Activated CD4-positive, alpha-beta T cell treated with anti-CD3 and anti-CD28 coated beads for 24 hours (primary cell): ENCODE data around the gene ABTB2.
A peak's percentile ranks its signal among the peaks of the same experiment; 100 is the strongest.
"Not testable (repeated sequence)": the region's sequence is repeated elsewhere in the genome, so short reads cannot be mapped to it uniquely, and the experiment has no call there.

Experiments
- DNase-seq, 2 donors: peaks; one replicate each; pipeline ENCODE4 v3.0.0-alpha.2; 2020; ENCODE audit warnings: low read depth in 2 of 2

ABTB2 gene

DNA sequence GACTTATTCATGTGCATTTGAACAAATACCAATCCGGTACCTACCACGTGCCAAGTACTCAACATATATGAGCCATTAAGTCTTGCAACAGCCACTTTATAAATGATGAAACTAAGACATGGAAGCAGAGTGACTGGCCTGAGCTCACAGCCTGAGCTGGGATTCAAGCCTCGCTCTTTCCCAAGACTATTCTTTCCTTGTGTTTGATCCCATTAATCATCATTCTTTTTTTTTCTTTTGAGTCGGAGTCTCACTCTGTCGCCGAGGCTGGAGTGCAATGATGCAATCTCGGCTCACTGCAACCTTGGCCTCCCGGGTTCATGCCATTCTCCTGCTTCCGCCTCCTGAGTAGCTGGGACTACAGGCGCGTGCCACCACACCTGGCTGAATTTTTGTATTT, 119.3 kb downstream of the ABTB2 start:
- no peak for DNase-seq

GRCh38 chr11:34236572-34236971, 121.2 kb downstream of the ABTB2 start:
- DNase-seq = no peak

- no peak for DNase-seq
Observed at GRCh38 chr11:34235591-34236071, 122.2 kb downstream of the ABTB2 start.

DNA sequence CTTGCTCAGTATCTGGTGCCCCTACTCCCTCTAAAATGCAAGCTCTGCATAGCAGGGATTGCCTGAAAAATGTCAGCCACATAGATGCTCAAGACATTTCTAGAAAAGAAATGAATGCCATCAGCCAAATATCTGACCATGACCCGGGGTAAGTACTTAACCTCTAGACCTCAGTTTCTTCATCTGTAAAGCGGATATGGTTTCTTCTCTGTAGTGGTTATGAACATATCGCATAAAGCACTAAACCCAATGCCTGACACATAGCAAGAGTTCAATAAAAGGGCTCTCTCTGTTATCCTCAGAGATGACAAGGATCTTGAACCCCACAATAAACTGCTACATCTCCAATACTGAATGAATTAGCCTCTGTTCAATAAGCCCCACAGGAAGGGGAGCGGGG, 122.6 kb downstream of the ABTB2 start:
- no peak for DNase-seq

DNA sequence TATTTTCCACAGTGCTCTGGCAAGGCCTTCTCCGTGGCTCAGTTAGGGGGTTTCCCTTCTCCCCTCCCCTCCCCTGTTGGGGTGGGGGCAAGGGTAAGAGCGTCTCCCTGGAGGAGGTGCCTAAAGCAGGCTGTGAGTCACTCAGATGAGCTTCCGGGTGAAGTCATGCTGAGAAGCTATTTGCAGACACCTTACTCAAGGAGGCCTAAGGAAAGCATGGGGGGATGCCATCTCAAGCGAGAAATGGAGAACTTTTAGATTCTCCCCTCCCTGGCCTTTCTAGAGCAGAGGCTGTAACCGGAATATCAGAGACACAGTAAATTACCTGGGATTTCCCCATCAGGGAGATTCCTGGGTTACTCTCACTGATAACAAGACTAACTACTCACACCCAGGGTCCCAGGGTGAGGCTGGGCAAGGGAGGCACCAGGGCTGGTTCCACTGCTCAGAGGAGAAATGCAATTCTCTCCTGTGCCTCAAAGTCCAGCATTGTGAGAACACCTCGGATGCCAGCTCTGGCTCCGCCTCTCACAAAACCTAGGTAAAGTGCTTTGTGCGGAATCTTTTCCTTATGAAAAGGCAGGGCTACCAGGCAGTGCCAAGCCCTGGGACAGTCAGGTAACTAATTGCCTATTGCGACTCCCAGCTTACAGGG, 123.6 kb downstream of the ABTB2 start:
- peak; percentile 55 to 67 for DNase-seq

- DNase-seq = no peak
Observed at GRCh38 chr11:34233215-34233614, 124.6 kb downstream of the ABTB2 start.

DNA sequence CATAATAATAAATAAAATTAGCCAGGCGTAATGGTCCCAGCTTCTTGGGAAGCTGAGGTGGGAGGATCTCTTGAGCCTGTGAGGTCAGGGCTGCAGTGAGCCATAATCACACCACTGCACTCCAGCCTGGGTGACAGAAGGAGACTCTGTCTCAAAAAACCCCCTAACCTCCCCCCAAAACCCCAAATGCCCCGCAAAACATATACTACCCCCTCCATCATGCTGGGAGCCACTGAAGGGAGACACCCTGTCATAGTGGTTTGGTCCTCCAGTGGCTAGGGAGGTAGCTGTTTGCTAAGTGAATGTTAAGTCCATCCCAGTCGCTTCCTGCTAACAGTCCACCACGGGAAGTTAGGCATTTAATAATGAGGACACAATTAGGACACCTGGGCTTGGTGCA, 125.0 kb downstream of the ABTB2 start:
- DNase-seq = no peak

DNA sequence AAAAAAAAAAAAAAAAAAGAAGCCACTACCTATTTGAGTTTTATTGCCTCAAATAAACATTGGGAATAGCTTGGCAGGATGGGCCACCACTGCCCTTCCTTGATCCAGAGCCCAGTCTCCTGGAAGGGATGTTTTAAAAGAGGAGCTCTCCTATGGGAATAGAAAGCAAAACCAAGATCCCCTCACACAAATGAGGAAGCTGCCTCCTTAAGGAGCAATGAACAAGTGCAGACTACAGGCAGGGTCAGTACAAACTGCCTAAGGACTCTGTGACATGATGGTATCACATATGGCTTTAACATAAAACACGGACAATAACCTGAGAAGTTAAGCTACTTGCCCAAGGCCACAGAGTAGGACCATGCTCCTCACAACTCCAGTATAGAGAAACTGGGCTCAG, 131.6 kb downstream of the ABTB2 start:
- no peak for DNase-seq

DNA sequence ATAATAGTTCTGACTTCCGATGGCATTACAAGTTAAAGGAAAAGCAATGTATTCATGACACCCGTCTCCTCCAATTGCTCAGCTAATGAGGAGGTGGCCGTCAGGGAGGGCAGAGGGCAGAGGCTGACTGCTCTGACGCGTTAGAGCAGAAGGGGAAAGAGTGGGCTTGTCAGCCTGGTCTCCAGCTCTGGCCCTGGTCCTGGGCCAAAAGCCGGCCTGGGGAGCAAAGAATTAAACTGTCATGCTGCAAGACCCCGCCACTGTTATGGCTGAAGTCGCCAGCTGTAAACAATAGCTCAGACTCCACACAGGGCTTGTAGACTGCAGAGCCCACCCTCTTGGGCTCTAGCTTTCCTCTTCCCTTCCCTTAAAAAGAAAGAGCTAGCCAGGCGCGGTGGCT, 132.7 kb downstream of the ABTB2 start:
- no peak for DNase-seq

DNA sequence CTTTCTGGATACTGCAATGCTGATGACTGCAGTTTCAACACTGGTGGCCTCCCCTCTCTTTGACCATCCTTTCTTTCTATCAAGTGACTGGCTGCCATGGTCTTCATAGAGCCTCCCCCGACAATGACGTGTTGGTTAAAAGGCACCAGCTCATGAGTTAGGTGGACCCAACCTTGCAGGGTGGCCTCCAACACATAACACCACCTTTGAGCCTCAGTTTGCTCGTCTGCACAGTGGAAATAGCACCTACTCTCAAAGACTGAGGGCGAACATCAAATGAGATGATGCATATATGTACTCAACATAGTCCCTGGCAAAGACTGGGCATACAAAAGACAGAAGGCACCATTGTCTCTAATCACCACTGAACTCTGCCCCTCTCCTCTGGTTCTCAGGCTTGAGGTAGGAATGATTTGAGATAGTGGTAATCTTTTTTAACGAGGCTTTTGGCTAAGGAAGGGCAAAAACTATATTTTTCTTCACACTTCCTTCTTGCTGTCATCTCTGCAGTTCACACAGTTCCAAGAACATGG, 133.3 kb downstream of the ABTB2 start:
- DNase-seq = no peak

DNA sequence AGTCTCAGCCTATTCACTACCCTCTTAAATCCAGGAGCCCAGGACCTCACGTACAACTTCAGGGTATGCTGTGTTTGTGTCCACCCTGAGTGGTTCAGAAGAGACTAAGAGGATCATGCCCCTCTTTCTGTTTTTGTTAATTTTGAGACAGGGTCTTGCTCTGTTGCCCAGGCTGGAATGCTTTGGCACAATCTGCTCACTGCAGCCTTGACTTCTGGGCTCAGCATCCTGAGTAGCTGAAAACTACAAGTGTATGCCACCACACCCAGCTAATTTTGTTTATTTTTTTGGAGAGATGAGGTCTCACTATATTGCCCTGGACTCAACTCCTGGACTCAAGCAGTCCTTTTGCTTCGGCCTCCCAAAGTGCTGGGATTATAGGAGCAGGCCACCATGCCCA, 133.9 kb downstream of the ABTB2 start:
- DNase-seq = no peak

DNA sequence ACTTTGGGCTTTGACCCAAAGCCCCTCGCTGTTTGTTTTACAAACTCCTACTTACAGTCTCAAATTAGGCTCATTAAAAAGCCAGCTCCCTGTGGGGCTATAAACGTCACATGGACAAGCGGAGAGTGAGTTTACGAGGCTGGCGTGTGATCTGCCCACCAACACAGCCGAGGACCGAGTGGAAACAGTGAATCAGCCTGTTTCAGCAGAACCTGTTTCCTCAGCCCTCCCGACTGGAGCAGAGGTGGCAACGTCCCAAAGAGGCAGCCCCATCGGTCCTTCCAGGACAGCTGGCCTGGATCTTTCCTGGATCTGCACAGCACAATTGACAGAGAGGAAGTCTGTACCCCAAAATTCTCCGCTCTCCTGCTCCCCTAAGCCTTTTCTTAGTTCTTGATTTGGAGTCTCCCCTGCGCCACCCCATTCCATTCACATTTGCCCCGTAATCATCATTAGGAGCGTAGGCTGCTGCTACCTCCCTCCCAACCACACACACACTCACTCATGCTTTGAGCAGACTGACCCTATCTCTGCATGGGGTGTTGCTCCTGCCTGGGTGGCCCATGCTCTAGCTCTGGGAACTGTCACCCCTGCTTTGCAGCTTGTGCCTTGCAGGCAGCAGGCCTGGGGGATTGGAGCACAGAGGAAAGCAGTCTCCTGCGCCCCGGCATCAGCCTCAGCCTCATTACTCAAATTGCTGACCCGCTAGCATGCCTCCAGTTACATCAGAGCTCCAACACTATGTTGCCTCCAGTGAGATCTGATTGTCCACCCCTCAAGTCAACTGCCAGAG, 134.6 kb downstream of the ABTB2 start:
- no peak for DNase-seq

DNA sequence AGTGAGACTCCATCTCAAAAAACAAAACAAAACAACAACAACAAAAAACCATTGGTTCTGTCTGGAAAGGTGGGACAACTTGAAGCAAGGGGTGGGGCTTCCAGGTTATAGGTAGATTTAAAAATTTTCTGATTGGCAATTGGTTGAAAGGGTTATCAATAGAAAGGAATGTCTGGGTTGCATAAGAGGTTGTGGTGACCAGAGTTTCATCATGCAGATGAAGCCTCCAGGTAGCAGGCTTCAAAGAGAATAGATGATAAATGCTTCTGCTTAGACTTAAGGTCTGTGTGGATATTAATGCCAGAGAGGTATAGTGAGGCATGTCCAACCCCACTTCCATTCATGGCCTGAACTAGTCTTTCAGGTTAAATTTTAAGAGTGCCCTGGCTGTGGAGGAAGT, 135.8 kb downstream of the ABTB2 start:
- no peak for DNase-seq

DNA sequence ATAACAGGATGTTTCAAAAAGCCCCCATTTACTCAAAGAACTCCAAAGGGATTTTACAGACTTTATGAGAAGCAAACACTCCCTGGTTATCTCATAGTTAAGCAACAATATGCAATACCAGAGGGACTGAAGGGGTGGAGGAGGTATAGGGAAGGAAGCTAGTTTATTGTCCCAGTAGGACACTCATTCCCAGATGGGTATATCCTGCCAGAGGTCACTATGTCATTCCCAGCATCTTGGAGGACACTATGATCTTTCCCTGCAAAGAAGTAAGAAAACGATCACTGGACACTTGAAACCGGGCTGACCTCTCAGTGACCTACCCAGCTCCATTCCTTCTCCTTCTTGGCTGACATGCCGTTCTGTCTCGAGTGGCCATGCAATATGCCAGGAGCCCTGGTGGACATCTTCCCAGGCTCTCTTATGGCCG, 137.9 kb downstream of the ABTB2 start:
- no peak for DNase-seq

DNA sequence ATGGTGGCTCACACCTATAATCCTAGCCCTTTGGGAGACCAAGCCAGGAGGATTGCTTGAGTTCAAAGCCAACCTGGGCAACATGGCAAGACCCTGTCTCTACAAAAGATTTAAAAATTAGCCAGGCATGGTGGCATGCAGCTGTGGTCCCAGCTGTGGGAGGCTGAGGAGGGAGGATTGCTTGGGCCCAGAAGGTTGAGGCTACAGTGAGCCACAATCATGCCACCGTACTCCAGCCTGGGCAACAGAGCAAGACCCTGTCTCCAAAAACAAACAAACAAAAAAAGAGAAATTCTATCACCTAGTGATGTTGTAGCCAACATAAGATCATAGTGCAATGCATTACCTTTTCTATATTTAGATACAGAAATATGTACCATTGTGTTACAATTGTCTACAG, 138.5 kb downstream of the ABTB2 start:
- DNase-seq = no peak

GRCh38 chr11:34218756-34219155, 139.1 kb downstream of the ABTB2 start:
- DNase-seq = not testable (repeated sequence)

DNA sequence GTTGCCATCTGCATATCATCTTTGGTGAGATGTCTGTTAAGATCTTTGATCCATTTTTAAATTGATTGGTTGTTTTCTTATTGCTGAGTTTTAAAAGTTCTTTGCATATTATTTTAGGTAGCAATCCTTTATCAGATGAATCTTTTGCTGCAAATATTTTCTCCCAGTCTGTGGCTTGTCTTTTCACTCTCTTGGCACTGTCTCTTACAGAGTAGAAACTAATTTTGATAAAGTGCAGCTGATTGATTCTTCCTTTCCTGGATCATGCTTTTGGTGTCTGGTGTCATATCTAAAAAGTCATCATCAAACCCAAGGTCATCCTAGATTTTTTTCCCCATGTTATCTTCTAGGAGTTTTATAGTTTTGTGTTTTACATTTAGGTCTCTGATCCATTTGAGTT, 139.7 kb downstream of the ABTB2 start:
- DNase-seq = no peak

DNA sequence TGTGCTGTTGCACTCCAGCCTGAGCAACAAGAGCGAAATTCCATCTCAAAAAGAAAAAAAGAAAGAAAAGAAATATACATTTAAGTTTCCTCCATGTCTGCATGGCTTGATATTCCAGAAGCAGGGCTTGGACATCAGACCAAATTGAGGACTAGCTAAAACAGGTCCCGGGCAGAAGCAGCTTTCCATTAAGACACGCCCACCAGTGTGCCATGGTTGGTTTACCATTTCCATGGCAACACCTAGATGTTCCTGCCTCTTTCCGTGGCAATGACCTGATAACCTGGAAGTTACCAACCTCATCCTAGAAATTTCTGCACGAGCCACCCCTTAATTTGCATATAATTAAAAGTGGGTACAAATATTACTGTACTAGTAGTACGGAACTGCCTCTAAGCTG, 141.1 kb downstream of the ABTB2 start:
- DNase-seq = no peak

DNA sequence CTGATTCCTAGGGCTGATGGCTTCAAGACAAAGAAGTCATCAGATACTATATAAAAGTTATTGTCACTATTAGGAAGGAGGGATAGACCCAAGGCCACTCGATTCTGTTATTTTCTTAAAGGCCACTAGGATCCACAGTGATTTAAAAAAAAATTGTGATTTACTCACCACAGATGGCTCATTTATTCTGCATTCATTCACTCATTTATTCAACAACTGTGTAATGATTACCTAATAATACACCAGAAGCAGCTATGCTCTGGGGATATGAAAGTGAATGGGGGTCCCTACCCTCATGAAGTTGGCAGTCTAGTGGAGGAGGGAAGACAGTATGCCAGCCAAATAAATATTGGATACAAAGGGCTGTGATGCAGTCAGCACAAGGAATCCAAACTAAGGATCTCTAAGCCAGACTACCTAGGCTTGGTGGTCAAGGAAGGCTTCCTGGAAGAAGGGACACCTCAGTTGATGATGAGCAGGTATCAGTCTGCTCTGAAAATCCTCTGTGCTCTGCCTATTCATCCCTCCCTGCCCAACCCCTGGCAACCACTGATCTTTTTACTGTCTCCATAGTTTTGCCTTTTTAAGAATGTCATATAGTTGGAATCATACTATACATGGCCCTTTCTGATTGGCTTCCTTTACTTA, 141.9 kb downstream of the ABTB2 start:
- DNase-seq = no peak

DNA sequence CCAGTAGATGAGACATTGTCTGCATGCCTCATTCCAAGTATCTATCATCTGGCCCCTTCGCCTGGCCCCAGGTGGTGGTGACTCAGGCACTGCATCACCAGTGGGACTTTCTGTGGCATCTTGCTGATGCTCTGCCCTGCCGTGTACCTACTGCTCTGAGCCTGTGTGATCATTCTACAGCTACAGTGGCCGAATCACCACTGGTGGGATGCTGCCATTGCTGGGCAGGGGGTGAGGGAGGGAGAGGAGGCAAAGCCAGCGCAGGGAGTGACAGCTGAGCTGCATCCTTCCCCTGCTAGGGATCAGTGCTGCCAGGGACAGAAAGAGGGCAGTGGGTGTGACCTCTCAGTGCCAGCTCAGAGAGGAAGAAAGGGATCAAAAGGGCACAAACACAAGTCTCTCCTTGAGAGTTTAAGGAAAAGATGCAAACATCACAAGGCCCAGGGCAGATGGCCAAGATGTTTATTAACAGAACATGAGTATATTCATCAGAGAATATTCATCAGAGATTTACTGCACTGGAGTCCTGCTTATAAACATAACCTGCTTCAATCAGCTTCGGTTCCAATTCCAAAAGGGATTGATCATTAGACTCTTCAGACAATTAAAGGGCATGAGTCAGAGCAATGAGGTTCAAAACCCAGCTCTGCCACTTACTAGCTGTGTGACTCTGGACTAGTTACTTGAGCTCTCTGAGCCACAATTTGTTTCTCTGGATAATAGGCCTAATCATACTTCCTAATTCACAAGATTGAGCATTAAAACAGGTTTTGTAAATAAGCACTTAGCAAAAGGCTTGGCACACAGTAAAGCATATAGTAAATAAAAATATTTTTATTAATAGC, 142.6 kb downstream of the ABTB2 start:
- peak; percentile 56 to 70 for DNase-seq

DNA sequence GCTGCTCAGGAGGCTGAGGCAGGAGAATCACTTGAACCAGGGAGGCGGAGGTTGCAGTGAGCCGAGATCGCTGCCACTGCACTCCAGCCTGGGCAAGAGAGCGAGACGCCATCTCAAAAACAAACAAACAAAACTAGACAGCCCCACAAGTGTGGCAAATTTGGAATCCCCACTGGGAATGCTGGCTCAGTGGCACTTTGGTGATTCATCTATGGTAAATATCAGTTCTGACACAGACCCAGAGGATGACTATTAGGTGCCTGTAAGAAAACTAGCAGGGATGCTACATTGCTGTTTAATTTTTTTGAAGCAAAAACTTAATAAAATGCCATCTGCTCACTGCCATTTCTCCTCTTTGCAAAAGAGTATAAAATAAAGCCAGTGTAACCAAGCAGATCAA, 144.4 kb downstream of the ABTB2 start:
- no peak for DNase-seq

GRCh38 chr11:34212566-34212965, 145.2 kb downstream of the ABTB2 start:
- no peak for DNase-seq
